Breast epithelium (tissue), 4 donors: ENCODE measurements around the gene NIBAN1. TPM values are rescaled to one million over a fixed set of nuclear protein-coding genes. Genes with fewer than 3 reads are reported as not detected.

Experiments used
- DNase-seq, 2 donors: peaks; one replicate each; pipeline ENCODE4 v3.0.0-alpha.2; 2019; ENCODE audit warnings: low spot score in 2 of 2
- H3K27ac ChIP-seq, 2 donors: fragments of 200-600 bp; sonication (generic) in 1 of 2; one replicate each; pipeline ENCODE4 v1.5.1; 2016 to 2019; ENCODE audit warnings: mild to moderate bottlenecking in 1 of 2
- H3K27me3 ChIP-seq, 2 donors: fragments of 200-600 bp; sonication (generic) in 1 of 2; one replicate each; pipeline versions ENCODE4 v1.5.1 to v1.6.0; 2017 to 2019; ENCODE audit warnings: control low read depth in 1 of 2, mild to moderate bottlenecking in 1 of 2
- H3K36me3 ChIP-seq: fragments of 200-600 bp; one replicate; pipeline ENCODE4 v1.5.1; 2019
- H3K4me1 ChIP-seq, 2 donors: fragments of 200-600 bp; sonication (generic); one replicate each; pipeline ENCODE4 v1.5.1; 2016 to 2019; ENCODE audit warnings: control low read depth in 1 of 2
- H3K4me3 ChIP-seq, 3 donors: fragments of 200-600 bp; sonication (generic); 1 replicate in 2 of 3; 2 replicates in 1 of 3; pipeline ENCODE4 v1.5.1; 2016 to 2019; ENCODE audit warnings: mild to moderate bottlenecking in 3 of 3, moderate library complexity in 2 of 3
- H3K9me3 ChIP-seq, 2 donors: fragments of 200-600 bp; sonication (generic) in 1 of 2; one replicate each; pipeline ENCODE4 v1.5.1; 2016 to 2019; ENCODE audit warnings: control low read depth in 1 of 2
- CTCF ChIP-seq, 3 donors: fragments of 450-650 bp; IDR thresholded peaks; one replicate each; pipeline ENCODE4 v1.5.1; 2016 to 2017; ENCODE audit warnings: antibody characterized with exemption in 3 of 3, mild to moderate bottlenecking in 3 of 3, moderate library complexity in 3 of 3
- POLR2A ChIP-seq: fragments of 450-650 bp; IDR thresholded peaks from one replicate; pipeline ENCODE4 v1.6.1; 2016; ENCODE audit warnings: antibody characterized with exemption, mild to moderate bottlenecking, moderate library complexity
- POLR2AphosphoS5 ChIP-seq, 3 donors: sonication (generic); formaldehyde crosslinking; IDR thresholded peaks; one replicate each; pipeline ENCODE4 v1.6.1; 2017; ENCODE audit warnings: antibody characterized with exemption in 3 of 3
- intact Hi-C: fragments of 100-400 bp; cut with DNase I; formaldehyde crosslinking; loops from one replicate; pipeline ENCODE4 v1.15.1; 2023; ENCODE audit warnings: low total_unique reads
- total RNA-seq, 3 donors: library from RNA; depleted of rRNA; stranded (reverse); fragments of >200 nt; gene quantifications; one replicate each; pipeline ENCODE4 v1.1.0, GENCODE V29; 2016

Gene NIBAN1
- total RNA-seq, 3 donors from 2014 or later = 11.7 to 44.2 (median 34.7) TPM

DNA sequence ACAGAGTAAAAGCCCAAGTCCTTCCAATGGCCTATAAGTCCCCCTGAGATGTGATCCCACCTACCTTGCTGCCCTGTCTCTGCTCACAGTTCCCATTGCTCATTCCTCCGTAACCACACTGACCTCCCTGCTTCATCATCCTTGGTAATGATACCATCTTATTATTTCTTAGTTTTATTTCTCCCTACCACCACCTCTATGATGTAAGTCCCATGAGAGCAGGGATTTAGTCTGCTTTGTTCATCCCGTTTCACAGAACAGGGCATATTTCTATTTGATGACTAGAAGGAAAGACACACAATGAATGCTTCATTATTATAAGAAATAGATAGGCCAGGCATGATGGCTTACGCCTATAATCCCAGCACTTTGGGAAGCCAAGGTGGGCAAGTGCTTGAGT, 22.5 kb downstream of the NIBAN1 start:
- no peak for DNase-seq
- intact Hi-C loops = no loop called here
- Histone ChIP-seq H3K4me1 (peaks cover 0 to 5% of the 10 kb centered on the region in 2 donors), H3K36me3 (no peaks in the 10 kb centered on the region), H3K27me3 (no peaks in the 10 kb centered on the region), H3K4me3 (no peak overlapping the region), H3K27ac (no peak overlapping the region), H3K9me3 (no peaks in the 10 kb centered on the region)
- TF ChIP-seq CTCF (IDR thresholded peaks at IDR 0.05) (no peak), POLR2AphosphoS5 (IDR thresholded peaks at IDR 0.05) (no peak), POLR2A (no peak)

DNA sequence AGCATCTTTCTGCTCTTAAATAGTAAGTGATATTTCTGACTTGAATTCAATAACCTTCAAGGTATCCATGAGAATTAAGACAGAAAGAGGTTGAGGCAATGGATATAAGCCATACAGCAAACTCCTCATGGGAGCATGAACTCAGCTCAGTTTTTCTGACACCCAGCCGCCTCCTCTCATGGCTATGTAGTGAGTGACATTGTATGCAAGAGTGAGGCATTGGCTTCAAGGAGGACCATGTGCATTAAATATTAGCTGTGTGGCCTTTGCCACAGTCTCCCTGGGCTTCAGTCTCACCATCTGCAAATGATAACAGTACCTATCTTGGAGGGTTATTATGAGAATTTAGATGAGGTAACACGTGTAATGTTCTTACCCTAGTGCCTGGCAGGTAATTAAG, 23.4 kb downstream of the NIBAN1 start:
- no peaks in the 10 kb centered on the region for H3K9me3 ChIP-seq
- DNase-seq = no peak
- H3K27ac ChIP-seq = no peak overlapping the region
- H3K4me1 ChIP-seq = peaks cover 0 to 5% of the 10 kb centered on the region in 2 donors
- TF ChIP-seq POLR2AphosphoS5 (IDR thresholded peaks at IDR 0.05) (no peak), CTCF (IDR thresholded peaks at IDR 0.05) (no peak), POLR2A (no peak)
- intact Hi-C loops = no loop called here
- no peaks in the 10 kb centered on the region for H3K27me3 ChIP-seq
- H3K36me3 ChIP-seq = no peaks in the 10 kb centered on the region
- no peak overlapping the region for H3K4me3 ChIP-seq

- peaks cover 0 to 5% of the 10 kb centered on the region in 2 donors for H3K4me1 ChIP-seq
- H3K36me3 ChIP-seq = no peaks in the 10 kb centered on the region
- no peak overlapping the region for H3K27ac ChIP-seq
- intact Hi-C loops = no loop called here
- H3K4me3 ChIP-seq = no peak overlapping the region
- H3K9me3 ChIP-seq = no peaks in the 10 kb centered on the region
- TF ChIP-seq CTCF (IDR thresholded peaks at IDR 0.05) (no peak), POLR2AphosphoS5 (IDR thresholded peaks at IDR 0.05) (no peak), POLR2A (no peak)
- no peaks in the 10 kb centered on the region for H3K27me3 ChIP-seq
- no peak for DNase-seq
Observed at GRCh38 chr1:184950227-184950626, 24.1 kb downstream of the NIBAN1 start.

GRCh38 chr1:184947497-184948256, 26.6 kb downstream of the NIBAN1 start:
- intact Hi-C loops = no loop called here
- DNase-seq = no peak
- H3K27me3 ChIP-seq = no peaks in the 10 kb centered on the region
- peak overlapping the region in 1 of 2 donors; percentile 33 for H3K27ac ChIP-seq
- no peaks in the 10 kb centered on the region for H3K9me3 ChIP-seq
- no peaks in the 10 kb centered on the region for H3K36me3 ChIP-seq
- no peak for TF ChIP-seq POLR2A
- no peak for TF ChIP-seq CTCF (IDR thresholded peaks at IDR 0.05)
- no peak for TF ChIP-seq POLR2AphosphoS5 (IDR thresholded peaks at IDR 0.05)
- H3K4me1 ChIP-seq = no peaks in the 10 kb centered on the region
- no peak overlapping the region for H3K4me3 ChIP-seq

- H3K4me1 ChIP-seq = no peaks in the 10 kb centered on the region
- H3K36me3 ChIP-seq = no peaks in the 10 kb centered on the region
- peak overlapping the region; percentile 64 to 67 for H3K27ac ChIP-seq
- TF ChIP-seq CTCF (IDR thresholded peaks at IDR 0.05) (no peak), POLR2AphosphoS5 (IDR thresholded peaks at IDR 0.05) (no peak), POLR2A (no peak)
- no peak overlapping the region for H3K4me3 ChIP-seq
- H3K27me3 ChIP-seq = no peaks in the 10 kb centered on the region
- H3K9me3 ChIP-seq = no peaks in the 10 kb centered on the region
- no peak for DNase-seq
- intact Hi-C loops = no loop called here
Observed at GRCh38 chr1:184945678-184946412, 28.5 kb downstream of the NIBAN1 start.
